SK-N-MC (cell line): ENCODE data around the gene AUTS2.

Source experiments
- EZH2 ChIP-seq: fragments of 200-600 bp; sonication (generic); IDR thresholded peaks from one replicate; pipeline ENCODE4 v1.6.1; 2017; ENCODE audit warnings: antibody characterized with exemption
- FOXP2 ChIP-seq: optimal IDR thresholded peaks from 2 replicates; pipeline ENCODE3; 2011; ENCODE audit warnings: mild to moderate bottlenecking, moderate library complexity; ENCODE audit not compliant: insufficient read depth; ENCODE audit errors: extremely low read length, control extremely low read depth
- POLR2AphosphoS5 ChIP-seq: IDR thresholded peaks from 2 replicates; pipeline ENCODE4 v1.6.1; 2012; ENCODE audit warnings: mild to moderate bottlenecking, low read depth, low read length, borderline replicate concordance

DNA sequence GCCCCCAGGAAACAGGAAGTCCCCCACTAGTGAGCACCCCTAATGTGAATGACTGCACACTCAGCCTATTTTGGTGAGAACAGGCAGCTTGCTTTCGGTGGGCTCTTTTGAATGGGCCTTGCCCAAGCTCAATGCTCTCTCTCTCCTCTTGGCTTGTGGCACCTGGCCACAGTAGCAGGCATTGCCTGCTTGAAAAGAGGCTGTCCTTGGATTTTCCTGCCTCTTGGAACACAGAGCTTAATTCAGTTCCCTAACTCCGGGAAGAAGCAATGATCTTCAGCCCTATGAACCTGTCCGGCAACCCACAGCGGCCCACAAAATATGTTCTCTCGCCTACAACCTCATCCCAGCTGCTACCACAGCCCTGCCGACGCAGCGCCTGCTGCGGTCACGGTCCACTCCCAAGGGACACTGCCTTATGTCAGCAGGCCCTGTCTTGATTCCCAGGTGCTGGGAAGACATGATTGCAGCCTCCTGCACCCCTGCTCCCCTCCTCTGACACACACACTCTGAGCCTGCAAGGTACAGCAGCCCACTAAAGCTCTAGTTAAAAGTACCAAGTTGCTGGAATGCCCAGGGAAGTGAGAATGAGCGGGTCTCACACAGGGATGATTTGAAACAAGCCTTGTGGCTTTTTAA lies 818.2 kb downstream of the AUTS2 start:
- TF ChIP-seq EZH2 (no peak), POLR2AphosphoS5 (no peak), FOXP2 (no peak)
